Measurements from ENCODE around the gene BAIAP2L1. TPM values are rescaled to one million over a fixed set of nuclear protein-coding genes. Genes with fewer than 3 reads are reported as not detected.
A peak's percentile ranks its signal among the peaks of the same experiment; 100 is the strongest.

BAIAP2L1 gene
- total and polyA plus RNA-seq, 9 of the 15 experiments (the other 6 are each of a cell fraction or from before 2014, with no cell fraction given), result 4.2 to 29.8 (median 15.5) TPM

GRCh38 chr7:98354052-98354451 lies 46.8 kb downstream of the BAIAP2L1 start (continued):
- TF ChIP-seq ZBTB26 (CRISPR knock-in tag; IDR thresholded peaks at IDR 0.05) (no peak), SETDB1 (IDR thresholded peaks at IDR 0.05; ENCODE audit: low read length) (no peak), KDM2B (CRISPR knock-in tag; IDR thresholded peaks at IDR 0.05) (no peak)
- TF ChIP-seq, protein P1, sequence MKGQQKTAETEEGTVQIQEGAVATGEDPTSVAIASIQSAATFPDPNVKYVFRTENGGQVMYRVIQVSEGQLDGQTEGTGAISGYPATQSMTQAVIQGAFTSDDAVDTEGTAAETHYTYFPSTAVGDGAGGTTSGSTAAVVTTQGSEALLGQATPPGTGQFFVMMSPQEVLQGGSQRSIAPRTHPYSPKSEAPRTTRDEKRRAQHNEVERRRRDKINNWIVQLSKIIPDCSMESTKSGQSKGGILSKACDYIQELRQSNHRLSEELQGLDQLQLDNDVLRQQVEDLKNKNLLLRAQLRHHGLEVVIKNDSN (CRISPR knock-in tag; IDR thresholded peaks at IDR 0.05), result no peak

GRCh38 chr7:98352621-98353020 lies 48.3 kb downstream of the BAIAP2L1 start:
- Histone ChIP-seq H3K4me2 (ENCODE audit: insufficient read depth, low read length) (no peak overlapping the region), H3K27ac (ENCODE audit: extremely low read depth, low read depth, low read length) (no peak overlapping the region), H3K4me1 (replicated peaks in 1 of 2; ENCODE audit: control insufficient read depth in 2 of 2, insufficient read depth in 2 of 2, low read length in 2 of 2) (peaks cover 8 to 9% of the 10 kb centered on the region in 2 experiments; a peak in 3 of 5 replicates), H3K27me3 (ENCODE audit: control insufficient read depth in 2 of 2, insufficient read depth in 2 of 2, low read length in 2 of 2) (peaks cover 0 to 15% of the 10 kb centered on the region in 2 experiments; a peak in 2 of 5 replicates), H3K36me3 (ENCODE audit: control insufficient read depth, insufficient read depth, low read length) (peaks cover 5% of the 10 kb centered on the region; the same call in 1 of the 3 replicates), H3K4me3 (no peak overlapping the region), H4K20me1 (replicated peaks; ENCODE audit: control insufficient read depth, insufficient read depth, low read length) (peaks cover 6% of the 10 kb centered on the region), H2AFZ (ENCODE audit: low read depth, low read length) (no peak overlapping the region), H3K9me1 (ENCODE audit: control insufficient read depth, insufficient read depth, low read length) (no peaks in the 10 kb centered on the region), H3K9ac (ENCODE audit: insufficient read depth in 1 of 2, low read depth in 2 of 2, low read length in 2 of 2) (no peak overlapping the region), H3K79me2 (ENCODE audit: control insufficient read depth, insufficient read depth, low read length) (no peaks in the 10 kb centered on the region), H3K9me3 (replicated peaks; ENCODE audit: control insufficient read depth, insufficient read depth, low read depth, low read length) (no peaks in the 10 kb centered on the region)
- no peak for DNase-seq (ENCODE audit: extremely low read depth in 1 of 4, low spot score in 3 of 4)
- no peak for FAIRE-seq
- 41% methylated on average over 4 of the region's 4 CpGs for WGBS (ENCODE audit: insufficient coverage, low coverage, missing lambda C conversion rate)
- no peak for ATAC-seq
- in situ Hi-C loops (cut with MboI), result no loop called here
- POLR2A ChIA-PET, result no interaction called here
- CTCF ChIA-PET (ENCODE audit: low intra/inter-chr PET ratio), result no interaction called here
- BruUV-seq (replicated peaks), result TSS peak; percentile 29
- intact Hi-C loops (cut with micrococcal nuclease), result no loop called here
- TF ChIP-seq FOXP1 (CRISPR knock-in tag; IDR thresholded peaks at IDR 0.05) (no peak), FOXJ2 (tag; IDR thresholded peaks at IDR 0.05) (0 out of 2 replicates have a peak, but pooled peaks have one; percentile 43)
